Dermis microvascular lymphatic vessel endothelial cell (primary cell): ENCODE data around the gene CCL27. TPM values are rescaled to one million over a fixed set of nuclear protein-coding genes. Genes with fewer than 3 reads are reported as not detected.
"Not testable (repeated sequence)": the region's sequence is repeated elsewhere in the genome, so short reads cannot be mapped to it uniquely, and the experiment has no call there.

Experiments used
- DNase-seq, 2 donors: peaks; one replicate each; pipeline versions ENCODE4 v3.0.0 to v3.0.0-alpha.2; 2010; ENCODE audit warnings: low read depth in 2 of 2
- total RNA-seq: library from RNA; depleted of rRNA; stranded (reverse); fragments of >200 nt; gene quantifications from 2 replicates; pipeline ENCODE4 v1.2.1, GENCODE V29; 2014

The CCL27 gene
- total RNA-seq, 1 donor from 2014 or later: not detected

GRCh38 chr9:34651321-34651720 is 11.1 kb downstream of the CCL27 start:
- DNase-seq: peak in 1 of 2 donors; percentile 25

GRCh38 chr9:34650816-34651215 is 11.6 kb downstream of the CCL27 start:
- DNase-seq: no peak

GRCh38 chr9:34648673-34649072 is 13.8 kb downstream of the CCL27 start:
- DNase-seq: no peak

GRCh38 chr9:34647651-34648050 is 14.8 kb downstream of the CCL27 start:
- no peak for DNase-seq

- DNase-seq: no peak
These were observed 15.4 kb downstream of the CCL27 start for GRCh38 chr9:34647084-34647403.

GRCh38 chr9:34646211-34647083 is 16.0 kb downstream of the CCL27 start, which contains the start of gene GALT:
GALT (plus strand) TSS chr9:34646675; CDS start chr9:34646705, 30 bp downstream.
- peak; percentile 81 to 91 for DNase-seq

GRCh38 chr9:34644766-34645314 is 17.6 kb downstream of the CCL27 start:
- DNase-seq: no peak

GRCh38 chr9:34642679-34643078 is 19.8 kb downstream of the CCL27 start:
- DNase-seq: no peak

- not testable (repeated sequence) for DNase-seq
These were observed 23.1 kb downstream of the CCL27 start for GRCh38 chr9:34639322-34639721.

- no peak for DNase-seq
These were observed 24.4 kb downstream of the CCL27 start for GRCh38 chr9:34638138-34638445.

- peak; percentile 78 to 93 for DNase-seq
These were observed 24.9 kb downstream of the CCL27 start, which contains the start of gene SIGMAR1 for GRCh38 chr9:34637356-34638137. SIGMAR1 (minus strand) TSS chr9:34637787; CDS start chr9:34637697, 90 bp downstream.

GRCh38 chr9:34636791-34637355 is 25.6 kb downstream of the CCL27 start:
- no peak for DNase-seq

GRCh38 chr9:34635556-34635955 is 26.9 kb downstream of the CCL27 start:
- no peak for DNase-seq

- DNase-seq: no peak
These were observed 27.8 kb downstream of the CCL27 start for GRCh38 chr9:34634551-34635248.

GRCh38 chr9:34633851-34634550 is 28.5 kb downstream of the CCL27 start:
- peak in 1 of 2 donors; percentile 75 for DNase-seq

- no peak for DNase-seq
These were observed 29.3 kb downstream of the CCL27 start for GRCh38 chr9:34633166-34633565.

- no peak for DNase-seq
These were observed 31.9 kb downstream of the CCL27 start for GRCh38 chr9:34630402-34631154.

GRCh38 chr9:34629491-34629808 is 33.0 kb downstream of the CCL27 start:
- no peak for DNase-seq

GRCh38 chr9:34628656-34629490 is 33.6 kb downstream of the CCL27 start, which contains the start of gene ARID3C:
ARID3C (minus strand) TSS chr9:34629066; CDS start chr9:34628014, 1,052 bp downstream.
- peak in 1 of 2 donors; percentile 26 for DNase-seq
